IMR-90 (cell line): Measurements from ENCODE around the gene PPIP5K2. TPM values are rescaled to one million over a fixed set of nuclear protein-coding genes. Genes with fewer than 3 reads are reported as not detected.

Source experiments
- ATAC-seq: fragments of 200-7000 bp; cut with Tn5 transposase; 2 replicates; pipeline ENCODE4 v1.9.1; 2020; ENCODE audit warnings: low read depth, mild to moderate bottlenecking, moderate library complexity
- BruUV-seq: library from RNA; stranded (reverse); fragments of 400-500 nt; replicated peaks from 2 replicates; lab custom pipeline; 2021; lab: Mats Ljungman, UMichigan
- CTCF ChIA-PET: fragments of 300-600 bp; formaldehyde crosslinking; extraction: SDS; loops from one replicate; lab custom pipeline; 2021; ENCODE audit warnings: antibody characterized with exemption; lab: Yijun Ruan, JAX
- POLR2A ChIA-PET: fragments of 300-600 bp; sonication (Branson Sonifier 250); formaldehyde crosslinking; loops from one replicate; lab custom pipeline; 2022; ENCODE audit warnings: antibody characterized with exemption; ENCODE audit not compliant: unreplicated experiment; lab: Charles Lee
- DNase-seq: peaks from one replicate; pipeline ENCODE4 v3.0.0; 2013
- H2AFZ ChIP-seq: replicated peaks from 2 replicates; pipeline ENCODE3; 2013; ENCODE audit warnings: low read length, mild to moderate bottlenecking; ENCODE audit not compliant: poor library complexity
- H2AK5ac ChIP-seq: 2 replicates; pipeline ENCODE4 v1.6.1; 2013; ENCODE audit warnings: low read depth, low read length, inconsistent platforms
- H2AK9ac ChIP-seq: replicated peaks from 2 replicates; pipeline ENCODE3; 2013; ENCODE audit warnings: mild to moderate bottlenecking, low read depth, low read length, moderate library complexity; ENCODE audit not compliant: poor library complexity
- H2BK120ac ChIP-seq: 2 replicates; pipeline ENCODE4 v1.6.1; 2013; ENCODE audit warnings: low read depth, low read length, inconsistent platforms
- H2BK15ac ChIP-seq: 3 replicates; pipeline ENCODE4 v1.6.1; 2013; ENCODE audit warnings: low read depth, low read length, inconsistent platforms
- H2BK20ac ChIP-seq: 2 replicates; pipeline ENCODE4 v1.6.1; 2013; ENCODE audit warnings: low read depth, mild to moderate bottlenecking, inconsistent platforms, low read length, moderate library complexity
- H2BK5ac ChIP-seq: 2 replicates; pipeline ENCODE4 v1.6.1; 2013; ENCODE audit warnings: mild to moderate bottlenecking, low read depth, low read length, inconsistent platforms; ENCODE audit not compliant: poor library complexity, severe bottlenecking
- H3K14ac ChIP-seq: replicated peaks from 2 replicates; pipeline ENCODE4 v1.6.1; 2013; ENCODE audit warnings: low read depth, low read length, inconsistent platforms
- H3K18ac ChIP-seq: 2 replicates; pipeline ENCODE4 v1.6.1; 2013; ENCODE audit warnings: low read depth, low read length, control low read depth
- H3K23ac ChIP-seq: 2 replicates; pipeline ENCODE4 v1.6.1; 2013; ENCODE audit warnings: low read depth, low read length, inconsistent platforms
- H3K27ac ChIP-seq: 2 replicates; pipeline ENCODE4 v1.5.1; 2013; ENCODE audit warnings: mild to moderate bottlenecking, control low read depth, low read length; ENCODE audit not compliant: insufficient read depth
- H3K27me3 ChIP-seq: 2 replicates; pipeline ENCODE4 v1.6.1; 2013; ENCODE audit warnings: low read length; ENCODE audit not compliant: control insufficient read depth, insufficient read depth
- H3K36me3 ChIP-seq: 2 replicates; pipeline ENCODE4 v1.6.1; 2013; ENCODE audit warnings: low read length, mixed read lengths; ENCODE audit not compliant: control insufficient read depth, insufficient read depth
- H3K4ac ChIP-seq: 2 replicates; pipeline ENCODE4 v1.6.1; 2013; ENCODE audit warnings: low read depth, low read length, inconsistent platforms
- H3K4me1 ChIP-seq: 2 replicates; pipeline ENCODE4 v1.6.1; 2013; ENCODE audit warnings: low read length, mixed read lengths; ENCODE audit not compliant: control insufficient read depth, insufficient read depth
- H3K4me2 ChIP-seq: 2 replicates; pipeline ENCODE4 v1.6.1; 2013; ENCODE audit warnings: low read depth, mild to moderate bottlenecking, control low read depth, low read length, moderate library complexity
- H3K4me3 ChIP-seq: 2 replicates; pipeline ENCODE4 v1.5.1; 2013; ENCODE audit warnings: low read depth, mild to moderate bottlenecking, control low read depth, low read length, moderate library complexity; ENCODE audit not compliant: insufficient read depth
- H3K56ac ChIP-seq: 2 replicates; pipeline ENCODE4 v1.6.1; 2013; ENCODE audit warnings: low read length, inconsistent platforms; ENCODE audit not compliant: insufficient read depth; ENCODE audit errors: extremely low read depth
- H3K79me1 ChIP-seq, 2 experiments: 2 replicates each; pipeline ENCODE4 v1.6.1; 2013; ENCODE audit warnings: low read length in 2 of 2, inconsistent platforms in 1 of 2, low read depth in 1 of 2
- H3K9ac ChIP-seq: 2 replicates; pipeline ENCODE4 v1.6.1; 2013; ENCODE audit warnings: low read depth, low read length, control low read depth
- H3K9me1 ChIP-seq: 2 replicates; pipeline ENCODE4 v1.6.1; 2013; ENCODE audit warnings: low read length, inconsistent platforms; ENCODE audit not compliant: insufficient read depth
- H3K9me3 ChIP-seq: 2 replicates; pipeline ENCODE4 v1.6.1; 2013; ENCODE audit warnings: low read length; ENCODE audit not compliant: control insufficient read depth, insufficient read depth
- H4K20me1 ChIP-seq: 2 replicates; pipeline ENCODE4 v1.6.1; 2013; ENCODE audit warnings: low read length, inconsistent platforms; ENCODE audit not compliant: insufficient read depth
- H4K5ac ChIP-seq: 2 replicates; pipeline ENCODE4 v1.6.1; 2013; ENCODE audit warnings: mild to moderate bottlenecking, low read depth, low read length, control low read depth
- H4K8ac ChIP-seq, 2 experiments: 2 replicates each; pipeline ENCODE4 v1.6.1; 2013; ENCODE audit warnings: low read depth in 2 of 2, low read length in 2 of 2, control low read depth in 1 of 2, inconsistent platforms in 1 of 2
- H4K91ac ChIP-seq: 2 replicates; pipeline ENCODE4 v1.6.1; 2013; ENCODE audit warnings: low read depth, low read length, inconsistent platforms; ENCODE audit not compliant: insufficient read depth
- BHLHE40 ChIP-seq: fragments of 150-350 bp; IDR thresholded peaks from 2 replicates; pipeline ENCODE4 v1.6.1; 2016; ENCODE audit warnings: mild to moderate bottlenecking, low read depth, low read length
- CEBPB ChIP-seq: IDR thresholded peaks from 2 replicates; pipeline ENCODE4 v1.6.1; 2012; ENCODE audit warnings: low read depth, low read length, improper control_type of control experiment
- MAFK ChIP-seq: IDR thresholded peaks from 2 replicates; pipeline ENCODE4 v1.6.1; 2012; ENCODE audit warnings: low read depth, low read length, improper control_type of control experiment
- MAZ ChIP-seq: IDR thresholded peaks from 2 replicates; pipeline ENCODE4 v1.6.1; 2012; ENCODE audit warnings: low read depth, mild to moderate bottlenecking, low read length, improper control_type of control experiment, moderate library complexity, borderline replicate concordance
- NFE2L2 ChIP-seq: fragments of 150-350 bp; IDR thresholded peaks from 2 replicates; pipeline ENCODE4 v1.6.1; 2016; ENCODE audit warnings: low read depth, mild to moderate bottlenecking, low read length
- RAD21 ChIP-seq: IDR thresholded peaks from 2 replicates; pipeline ENCODE4 v1.6.1; 2012; ENCODE audit warnings: low read length, improper control_type of control experiment
- RCOR1 ChIP-seq: IDR thresholded peaks from 2 replicates; pipeline ENCODE4 v1.6.1; 2012; ENCODE audit warnings: mild to moderate bottlenecking, low read length, improper control_type of control experiment; ENCODE audit not compliant: insufficient replicate concordance
- RFX5 ChIP-seq: IDR thresholded peaks from 2 replicates; pipeline ENCODE4 v1.8.0; 2012; ENCODE audit warnings: low read depth, mild to moderate bottlenecking, low read length, moderate library complexity
- WGBS, 2 experiments: methylation state at CpG; one replicate each; pipeline versions ENCODE4 v1.1.5 to v1.1.7; 2013; ENCODE audit warnings: missing lambda C conversion rate in 2 of 2; ENCODE audit not compliant: insufficient read length in 1 of 2; ENCODE audit errors: extremely low coverage in 2 of 2; 5-methylcytosine and 5-hydroxymethylcytosine counted together
- dilution Hi-C: fragments of 300-500 bp; cut with HindIII; formaldehyde crosslinking; loops from one replicate; pipeline ENCODE4 v1.14.3; 2018; ENCODE audit warnings: low sequenced_read_pairs; ENCODE audit not compliant: unreplicated experiment
- in situ Hi-C: fragments of 300-500 bp; cut with MboI; formaldehyde crosslinking; loops from 3 replicates; pipeline ENCODE4 v1.14.3; 2019; ENCODE audit warnings: low sequenced_read_pairs, inconsistent platforms, mixed read lengths
- intact Hi-C: fragments of 100-400 bp; cut with micrococcal nuclease; formaldehyde crosslinking; loops from 2 replicates; pipeline ENCODE4 v1.10.0; 2022
- polyA plus RNA-seq, 3 experiments: library from polyadenylated mRNA; depleted of rRNA; stranded (reverse); fragments of >200 nt; gene quantifications; 2 replicates each; pipeline ENCODE4 v1.2.3, GENCODE V29; 2012; ENCODE audit warnings: low replicate concordance in 1 of 3
- total RNA-seq: library from RNA; depleted of rRNA; stranded (reverse); fragments of >200 nt; gene quantifications from 2 replicates; pipeline ENCODE4 v1.2.3, GENCODE V29; 2012
- TF ChIP-seq, protein P1 (sequence below): fragments of 150-350 bp; IDR thresholded peaks from 2 replicates; pipeline ENCODE4 v1.6.1; 2016; ENCODE audit warnings: low read depth, mild to moderate bottlenecking, low read length, moderate library complexity, borderline replicate concordance
- TF ChIP-seq, protein P2 (sequence below): conservative IDR thresholded peaks from 2 replicates; pipeline ENCODE4 v1.5.1; 2012; ENCODE audit warnings: mild to moderate bottlenecking, low read depth, low read length, improper control_type of control experiment

Gene PPIP5K2
- total and polyA plus RNA-seq, 2 of the 4 experiments (the other 2 are of a cell fraction), result 32.4 to 67.6 TPM

DNA sequence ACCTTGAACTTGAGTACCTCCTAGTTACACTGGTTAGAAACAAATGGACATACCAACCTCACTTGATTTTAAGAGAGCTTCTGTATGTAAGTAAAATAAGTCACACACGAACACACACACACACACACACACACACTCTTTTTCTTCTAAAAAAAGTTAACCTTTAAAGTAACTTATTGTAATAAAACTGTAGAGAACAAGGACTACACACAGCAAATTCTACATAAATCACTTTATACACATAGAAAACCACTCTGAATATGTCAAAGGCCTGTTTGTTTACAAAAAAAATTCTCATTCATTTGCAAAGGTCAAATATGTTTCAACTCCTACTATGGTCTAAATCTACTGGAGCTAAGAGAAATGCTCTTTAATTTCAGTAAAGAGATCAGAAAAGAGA, 29.3 kb upstream of the PPIP5K2 start:
- no peak overlapping the region for H3K4ac ChIP-seq
- H2BK20ac ChIP-seq, result no peak overlapping the region
- no CpG with 5 or more reads among the region's 1 CpG for WGBS, 2 experiments
- no peak overlapping the region for H2BK120ac ChIP-seq
- H2AK9ac ChIP-seq, result no peak overlapping the region
- no peak overlapping the region for H2BK15ac ChIP-seq
- DNase-seq (no peak), ATAC-seq (no peak)
- H3K27ac ChIP-seq, result no peak overlapping the region
- no peaks in the 10 kb centered on the region; a peak in 1 of 4 replicates for H3K79me1 ChIP-seq
- CTCF ChIA-PET, result no interaction called here
- H3K23ac ChIP-seq, result no peak overlapping the region
- no peak overlapping the region for H4K91ac ChIP-seq
- no peak overlapping the region for H4K8ac ChIP-seq
- dilution Hi-C loops, result no loop called here
- H3K18ac ChIP-seq, result no peak overlapping the region
- H2AFZ ChIP-seq, result no peak overlapping the region
- H3K9me3 ChIP-seq, result no peaks in the 10 kb centered on the region
- no peaks in the 10 kb centered on the region for H3K4me1 ChIP-seq
- in situ Hi-C loops, result no loop called here
- no peak overlapping the region for H3K9ac ChIP-seq
- no peaks in the 10 kb centered on the region for H3K9me1 ChIP-seq
- H3K56ac ChIP-seq, result no peak overlapping the region
- no peak overlapping the region for H3K4me2 ChIP-seq
- BruUV-seq, result no TSS peak
- H4K5ac ChIP-seq, result no peak overlapping the region
- H3K36me3 ChIP-seq, result no peaks in the 10 kb centered on the region; the same call in 1 of the 2 replicates
- no peak overlapping the region for H2BK5ac ChIP-seq
- H3K14ac ChIP-seq, result no peak overlapping the region
- POLR2A ChIA-PET, result interaction anchor here (0.6 kb wide), 1 partner anchor 27 kb away, joined by 3 read pairs; no protein-coding TSS in a partner anchor
- intact Hi-C loops, result no loop called here
- H3K27me3 ChIP-seq, result no peaks in the 10 kb centered on the region
- H4K20me1 ChIP-seq, result no peaks in the 10 kb centered on the region
- H3K4me3 ChIP-seq, result no peak overlapping the region
- TF ChIP-seq RFX5, result no peak
- TF ChIP-seq, protein P1, sequence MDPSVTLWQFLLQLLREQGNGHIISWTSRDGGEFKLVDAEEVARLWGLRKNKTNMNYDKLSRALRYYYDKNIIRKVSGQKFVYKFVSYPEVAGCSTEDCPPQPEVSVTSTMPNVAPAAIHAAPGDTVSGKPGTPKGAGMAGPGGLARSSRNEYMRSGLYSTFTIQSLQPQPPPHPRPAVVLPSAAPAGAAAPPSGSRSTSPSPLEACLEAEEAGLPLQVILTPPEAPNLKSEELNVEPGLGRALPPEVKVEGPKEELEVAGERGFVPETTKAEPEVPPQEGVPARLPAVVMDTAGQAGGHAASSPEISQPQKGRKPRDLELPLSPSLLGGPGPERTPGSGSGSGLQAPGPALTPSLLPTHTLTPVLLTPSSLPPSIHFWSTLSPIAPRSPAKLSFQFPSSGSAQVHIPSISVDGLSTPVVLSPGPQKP, result no peak
- no peak for TF ChIP-seq MAZ
- TF ChIP-seq MAFK, result no peak
- no peak for TF ChIP-seq RAD21
- no peak for TF ChIP-seq NFE2L2
- TF ChIP-seq RCOR1, result no peak
- no peak for TF ChIP-seq CEBPB
- TF ChIP-seq, protein P2, sequence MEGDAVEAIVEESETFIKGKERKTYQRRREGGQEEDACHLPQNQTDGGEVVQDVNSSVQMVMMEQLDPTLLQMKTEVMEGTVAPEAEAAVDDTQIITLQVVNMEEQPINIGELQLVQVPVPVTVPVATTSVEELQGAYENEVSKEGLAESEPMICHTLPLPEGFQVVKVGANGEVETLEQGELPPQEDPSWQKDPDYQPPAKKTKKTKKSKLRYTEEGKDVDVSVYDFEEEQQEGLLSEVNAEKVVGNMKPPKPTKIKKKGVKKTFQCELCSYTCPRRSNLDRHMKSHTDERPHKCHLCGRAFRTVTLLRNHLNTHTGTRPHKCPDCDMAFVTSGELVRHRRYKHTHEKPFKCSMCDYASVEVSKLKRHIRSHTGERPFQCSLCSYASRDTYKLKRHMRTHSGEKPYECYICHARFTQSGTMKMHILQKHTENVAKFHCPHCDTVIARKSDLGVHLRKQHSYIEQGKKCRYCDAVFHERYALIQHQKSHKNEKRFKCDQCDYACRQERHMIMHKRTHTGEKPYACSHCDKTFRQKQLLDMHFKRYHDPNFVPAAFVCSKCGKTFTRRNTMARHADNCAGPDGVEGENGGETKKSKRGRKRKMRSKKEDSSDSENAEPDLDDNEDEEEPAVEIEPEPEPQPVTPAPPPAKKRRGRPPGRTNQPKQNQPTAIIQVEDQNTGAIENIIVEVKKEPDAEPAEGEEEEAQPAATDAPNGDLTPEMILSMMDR, result no peak
- TF ChIP-seq BHLHE40, result no peak
- H2AK5ac ChIP-seq, result no peak overlapping the region
